Pulmonary artery endothelial cell (primary cell): ENCODE results near the gene CPNE4. TPM values are rescaled to one million over a fixed set of nuclear protein-coding genes. Genes with fewer than 3 reads are reported as not detected.

ENCODE experiments used
- DNase-seq: peaks from one replicate; pipeline ENCODE4 v3.0.0-alpha.2; 2011; ENCODE audit warnings: low read depth, low spot score
- total RNA-seq: library from RNA; depleted of rRNA; stranded (reverse); fragments of >200 nt; gene quantifications from 2 replicates; pipeline ENCODE4 v1.2.3, GENCODE V29; 2014

Gene CPNE4
- total RNA-seq, 1 donor from 2014 or later: not detected

- DNase-seq: no peak
Observed at GRCh38 chr3:131802029-131802428, 232.8 kb downstream of the CPNE4 start.

- no peak for DNase-seq
Observed at GRCh38 chr3:131801566-131801965, 233.2 kb downstream of the CPNE4 start.

GRCh38 chr3:131797776-131798175 is 237.0 kb downstream of the CPNE4 start:
- no peak for DNase-seq

DNA sequence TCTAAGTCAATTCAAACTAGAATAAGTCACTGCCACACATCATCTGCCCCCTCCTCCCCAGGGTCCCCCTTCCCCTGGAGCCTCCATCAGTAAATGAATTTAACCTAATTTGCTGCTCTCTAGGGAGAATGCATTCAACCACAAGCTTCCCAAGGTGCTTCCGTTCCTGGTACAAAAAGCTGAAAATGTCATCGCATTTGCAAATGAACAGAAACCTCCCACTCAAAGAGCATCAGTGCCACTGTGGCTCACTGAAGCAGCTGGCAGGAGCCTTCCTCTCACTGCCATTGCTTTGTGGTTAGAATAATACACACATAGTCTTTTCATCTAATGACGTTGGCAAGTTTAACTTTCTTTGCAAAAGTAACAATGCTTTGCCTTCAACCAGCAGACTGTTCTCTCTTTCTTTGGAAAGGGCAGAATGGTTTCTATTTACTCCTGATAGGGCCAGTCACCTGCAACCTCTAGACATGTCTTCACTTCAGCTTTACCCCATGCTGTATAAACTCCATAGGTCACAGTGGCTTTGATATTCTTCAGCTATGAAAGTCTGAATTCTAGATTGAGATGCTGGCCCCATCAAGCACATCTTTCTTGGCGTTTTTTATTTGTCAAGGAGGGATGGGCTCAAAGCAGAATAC is 238.1 kb downstream of the CPNE4 start:
- no peak for DNase-seq

- no peak for DNase-seq
Observed at GRCh38 chr3:131796111-131796510, 238.7 kb downstream of the CPNE4 start.

DNA sequence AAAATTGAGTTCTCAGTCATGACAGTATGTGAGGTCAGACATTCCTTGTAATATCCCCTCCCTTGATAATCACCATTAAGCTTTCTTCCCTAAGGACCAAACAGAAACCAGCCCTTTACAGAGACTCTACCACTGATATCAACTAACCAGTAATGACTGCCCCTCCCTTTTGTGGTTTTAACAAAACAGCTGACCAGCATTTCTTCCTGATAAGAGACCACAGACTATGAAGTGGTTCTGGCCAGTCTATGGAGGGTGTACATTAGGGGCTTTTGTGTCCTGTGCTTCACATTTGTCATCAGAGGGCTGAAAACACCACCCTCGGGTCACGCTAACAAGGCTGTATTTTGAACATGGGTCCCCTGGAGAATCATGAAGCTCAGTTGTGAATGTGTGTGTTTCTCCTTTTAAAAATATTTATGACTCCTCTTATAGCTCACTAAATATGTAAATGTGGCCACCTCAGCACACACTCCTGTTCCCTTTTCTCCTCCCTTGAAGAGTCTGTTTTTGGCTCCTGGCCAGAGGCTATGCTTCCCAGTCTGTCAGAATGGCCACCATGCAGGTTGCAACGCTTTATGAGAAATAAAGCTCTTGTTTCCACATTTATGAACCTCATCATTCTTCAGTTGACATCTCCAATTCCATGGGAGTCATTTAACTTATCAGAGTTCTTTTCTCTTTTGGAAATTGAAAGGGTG is 239.3 kb downstream of the CPNE4 start:
- DNase-seq: no peak

- DNase-seq: peak; percentile 11
Observed at GRCh38 chr3:131794766-131795388, 239.9 kb downstream of the CPNE4 start.

DNA sequence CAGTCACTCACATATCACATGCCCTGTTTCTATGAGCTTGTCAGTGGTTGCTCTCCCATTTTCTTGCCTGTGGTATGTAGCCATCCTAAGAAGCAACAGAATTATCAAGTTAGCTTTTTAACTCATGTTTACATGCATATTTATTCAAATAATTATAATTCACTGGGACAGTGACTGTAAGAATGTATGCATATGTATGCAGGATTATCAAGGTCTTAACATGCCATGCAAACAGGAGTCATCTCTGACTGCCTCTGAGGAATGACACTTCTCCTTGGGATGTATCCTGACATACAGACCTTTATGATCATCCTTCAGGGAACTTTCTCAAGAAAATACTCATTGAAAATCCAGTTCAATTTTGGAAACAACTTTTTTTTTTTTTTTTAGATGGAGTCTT is 240.9 kb downstream of the CPNE4 start:
- DNase-seq: no peak

GRCh38 chr3:131789188-131789587 is 245.6 kb downstream of the CPNE4 start:
- DNase-seq: no peak

DNA sequence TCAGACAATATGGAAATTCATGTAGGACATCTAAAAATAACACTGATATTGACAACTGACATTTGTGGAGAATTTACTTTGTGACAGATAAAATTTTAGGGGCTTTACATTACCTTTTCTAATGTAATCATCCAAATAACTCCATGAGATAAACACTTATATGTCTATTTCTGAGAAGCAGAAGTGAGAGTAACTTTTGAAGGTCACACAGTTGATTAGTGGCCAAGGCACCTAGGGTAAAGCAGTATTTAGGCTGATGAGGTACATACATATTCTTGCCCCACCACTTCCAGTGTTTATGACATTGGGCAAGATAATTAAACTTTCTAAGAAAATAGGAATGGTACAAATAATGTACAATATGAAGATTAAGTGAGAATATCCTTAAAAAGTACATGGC is 248.4 kb downstream of the CPNE4 start:
- no peak for DNase-seq

DNA sequence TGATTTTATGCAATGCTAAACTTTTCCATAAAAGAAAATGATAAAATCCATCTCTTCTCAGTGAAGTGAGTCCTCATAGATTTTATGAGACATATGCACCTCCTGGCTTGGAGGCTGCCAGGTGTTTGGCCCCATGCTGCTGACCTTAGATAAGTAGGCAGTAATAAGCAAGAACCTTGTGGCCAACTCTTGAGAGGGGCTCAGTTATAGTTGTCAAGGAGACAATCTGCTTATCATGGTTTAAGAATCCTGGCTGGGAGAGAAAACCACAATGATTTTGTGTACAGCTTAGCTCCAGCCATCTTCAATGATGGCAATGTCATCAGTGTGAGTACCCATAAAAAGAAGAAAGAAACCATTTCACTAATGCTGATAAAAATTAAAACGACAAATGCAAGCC is 252.1 kb downstream of the CPNE4 start:
- no peak for DNase-seq

GRCh38 chr3:131778526-131778925 is 256.3 kb downstream of the CPNE4 start:
- no peak for DNase-seq

GRCh38 chr3:131775650-131776049 is 259.2 kb downstream of the CPNE4 start:
- no peak for DNase-seq

DNA sequence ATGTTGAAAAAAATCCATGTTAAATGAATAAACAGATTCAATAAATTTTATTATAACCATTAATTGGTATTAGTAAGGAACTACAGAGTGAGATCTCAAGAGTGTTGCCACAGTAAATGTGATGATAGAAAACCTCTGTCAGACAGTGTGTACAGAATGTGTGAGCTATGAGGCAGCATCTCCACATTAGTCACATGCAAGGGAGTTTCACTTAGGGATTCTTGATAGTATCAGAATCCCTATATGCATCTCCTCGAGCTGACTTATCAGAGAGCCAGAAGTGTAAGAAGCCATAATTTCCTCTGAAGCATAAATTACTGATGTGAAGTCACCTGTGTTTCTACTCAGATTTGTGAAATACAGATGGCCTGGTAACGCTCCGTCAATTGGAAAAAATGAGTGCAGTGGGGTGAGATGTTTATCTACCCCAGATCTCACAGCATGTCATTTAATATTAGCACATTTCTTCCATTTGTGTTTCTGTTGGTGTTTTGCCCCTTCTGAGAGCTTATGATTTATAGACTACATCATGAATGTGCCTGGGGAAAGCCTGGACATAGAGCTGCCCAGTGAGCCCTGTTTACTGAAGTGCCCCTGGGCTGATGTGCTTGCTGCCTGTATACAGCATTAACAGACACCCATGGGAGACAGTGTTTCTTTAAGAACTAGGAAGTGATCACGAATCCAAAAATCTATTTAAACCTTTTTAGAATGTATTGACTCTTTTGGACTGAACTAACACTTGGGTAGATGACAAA is 262.4 kb downstream of the CPNE4 start:
- no peak for DNase-seq

- no peak for DNase-seq
Observed at GRCh38 chr3:131762981-131763564, 271.7 kb downstream of the CPNE4 start.

DNA sequence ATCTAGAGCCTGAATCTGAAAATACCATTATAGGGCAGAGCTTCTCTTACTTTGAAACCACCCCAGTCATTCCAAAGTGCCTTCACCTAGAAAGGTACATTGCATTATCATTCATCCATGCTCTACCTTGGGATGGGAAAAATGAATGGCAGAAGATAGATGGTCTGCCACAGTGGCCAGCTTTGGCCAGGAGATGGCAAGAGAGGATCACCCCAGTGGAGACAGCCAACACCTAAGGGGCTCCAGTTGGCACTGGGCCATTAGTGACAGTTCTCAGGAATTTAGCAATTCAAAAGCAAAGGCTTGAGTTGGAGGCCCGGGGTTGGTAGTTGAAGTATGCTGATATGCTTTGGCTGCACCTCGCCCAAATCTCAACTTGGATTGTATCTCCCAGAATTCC is 278.4 kb downstream of the CPNE4 start:
- no peak for DNase-seq

- DNase-seq: no peak
Observed at GRCh38 chr3:131755380-131755779, 279.4 kb downstream of the CPNE4 start.

DNA sequence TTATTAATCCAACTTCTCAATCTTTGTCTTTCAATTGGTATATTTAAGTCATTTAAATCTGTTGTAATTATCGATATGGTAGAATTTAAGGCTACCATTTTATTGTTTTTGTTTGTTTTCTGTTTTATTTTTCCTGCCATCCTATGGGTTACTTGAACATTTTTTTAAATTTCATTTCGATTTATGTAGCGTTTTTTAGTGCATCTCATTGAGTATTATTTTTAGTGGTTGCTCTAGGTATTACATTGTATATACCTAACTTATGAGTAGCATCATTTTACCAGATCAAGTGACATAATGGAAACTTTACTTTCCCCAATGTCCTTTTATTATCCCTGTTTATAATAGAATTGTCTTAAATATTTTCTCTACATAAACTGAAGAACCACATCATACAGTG is 284.6 kb downstream of the CPNE4 start:
- DNase-seq: no peak

DNA sequence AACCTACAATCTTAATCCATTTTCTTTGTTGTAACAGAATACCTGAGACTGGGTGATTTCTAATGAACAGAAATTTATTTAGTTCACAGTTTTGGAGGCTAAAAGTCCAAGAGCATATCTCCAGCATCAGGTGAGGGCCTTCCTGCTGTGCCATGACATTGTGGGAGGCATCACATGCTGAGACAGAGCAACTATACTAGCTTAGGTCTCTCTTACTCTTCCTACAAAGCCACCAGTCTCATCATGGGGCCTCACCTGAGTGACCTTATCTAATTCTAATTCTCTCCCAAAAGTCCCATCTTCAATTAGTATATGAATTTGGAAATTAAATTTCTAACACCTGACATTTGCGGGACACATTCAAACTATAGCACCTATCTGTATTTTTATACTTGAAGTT is 285.0 kb downstream of the CPNE4 start:
- DNase-seq: no peak

GRCh38 chr3:131747466-131747865 is 287.3 kb downstream of the CPNE4 start:
- DNase-seq: no peak

- no peak for DNase-seq
Observed at GRCh38 chr3:131744765-131745164, 290.0 kb downstream of the CPNE4 start.

- DNase-seq: no peak
Observed at GRCh38 chr3:131743126-131743525, 291.7 kb downstream of the CPNE4 start.
